ENCODE results near the gene MRPL55. TPM values are rescaled to one million over a fixed set of nuclear protein-coding genes. Genes with fewer than 3 reads are reported as not detected.

Gene MRPL55
- total RNA-seq, 1 experiment from 2014 or later: 57.1 TPM

GRCh38 chr1:228084797-228085196 is 24.3 kb downstream of the MRPL55 start:
- peak overlapping the region; percentile 100; the same call in 1 of the 2 replicates for H3K9ac ChIP-seq (ENCODE audit: low read length)
- peak overlapping the region; percentile 94 to 99 for H3K4me3 ChIP-seq (replicated peaks in 1 of 2; ENCODE audit: low read depth in 1 of 2, low read length in 2 of 2)
- H3K9me2 ChIP-seq (ENCODE audit: insufficient read depth): no peaks in the 10 kb centered on the region
- H3K4me1 ChIP-seq (ENCODE audit: control insufficient read depth in 1 of 2, insufficient read depth in 2 of 2, low read length in 2 of 2): peaks cover 11 to 51% of the 10 kb centered on the region in 2 experiments
- ChIA-PET POLR2A (interaction anchor here (1.0 kb wide), 1 partner anchor 16 kb away, joined by 3 read pairs; no protein-coding TSS in a partner anchor), RAD21 (ENCODE audit: low non-redundant PET in 1 of 2, low total read pairs in 2 of 2, uncharacterized antibody in 2 of 2, unreplicated experiment in 2 of 2) (no interaction called here), CTCF (no interaction called here)
- intact Hi-C loops (cut with micrococcal nuclease): no loop called here
- H2AFZ ChIP-seq (ENCODE audit: low read depth, low read length, poor library complexity, severe bottlenecking): no peak overlapping the region
- no peak for DNase-seq (ENCODE audit: low read depth, low spot score)
- peak overlapping the region; percentile 96 for H3K4me2 ChIP-seq (ENCODE audit: low read length)
- no peak for TF ChIP-seq POLR2A (IDR thresholded peaks at IDR 0.05; ENCODE audit: borderline replicate concordance, extremely low read depth, insufficient read depth, insufficient read length)
- TF ChIP-seq YY1 (IDR thresholded peaks at IDR 0.05; ENCODE audit: extremely low read depth, insufficient replicate concordance, low read depth, low read length): no peak
- no peak for TF ChIP-seq REST (IDR thresholded peaks at IDR 0.05; ENCODE audit: low read depth)
- no peak for TF ChIP-seq FOSL1 (IDR thresholded peaks at IDR 0.05; ENCODE audit: low read depth)
- no peak for TF ChIP-seq ATF3 (IDR thresholded peaks at IDR 0.05)
- TF ChIP-seq EZH2phosphoT487 (IDR thresholded peaks at IDR 0.05; ENCODE audit: borderline replicate concordance): no peak
- no peak overlapping the region for H3K27ac ChIP-seq (ENCODE audit: low read depth, low read length)
- peaks cover 44% of the 10 kb centered on the region for H4K20me1 ChIP-seq (ENCODE audit: insufficient read depth)
- no peaks in the 10 kb centered on the region for H3K27me3 ChIP-seq (ENCODE audit: insufficient read depth, low read length)
- no peak for ATAC-seq
- H3K79me2 ChIP-seq (ENCODE audit: insufficient read depth, low read length): peaks cover 99% of the 10 kb centered on the region
- peaks cover 0 to 34% of the 10 kb centered on the region in 2 experiments; a peak in 1 of 4 replicates for H3K36me3 ChIP-seq (ENCODE audit: control insufficient read depth in 1 of 2, insufficient read depth in 2 of 2, low read length in 2 of 2)
- no peaks in the 10 kb centered on the region for H3K9me3 ChIP-seq (ENCODE audit: control insufficient read depth in 1 of 2, insufficient read depth in 1 of 2, low read depth in 1 of 2, low read length in 2 of 2)
- no TSS peak for BruUV-seq (replicated peaks)

Measured in HCT116 (cell line).